HEK293 (cell line): ENCODE measurements around the gene TOM1L2.

Experiments
- BCL11A ChIP-seq: fragments of 450-650 bp; formaldehyde crosslinking; IDR thresholded peaks from 2 replicates; pipeline ENCODE4 v1.5.1; 2016; ENCODE audit warnings: low read depth, missing biosample characterization, missing genetic modification characterization
- EGR2 ChIP-seq: fragments of 450-650 bp; formaldehyde crosslinking; IDR thresholded peaks from 2 replicates; pipeline ENCODE4 v1.5.1; 2016; ENCODE audit warnings: low read depth, missing biosample characterization, missing genetic modification characterization
- ELK4 ChIP-seq: IDR thresholded peaks from 2 replicates; pipeline ENCODE4 v1.6.1; 2011; ENCODE audit warnings: mild to moderate bottlenecking, low read depth, low read length, borderline replicate concordance
- RBAK ChIP-seq: fragments of 450-650 bp; formaldehyde crosslinking; IDR thresholded peaks from 2 replicates; pipeline ENCODE4 v1.5.1; 2016; ENCODE audit warnings: missing biosample characterization, missing genetic modification characterization
- ZBTB10 ChIP-seq: fragments of 450-650 bp; formaldehyde crosslinking; IDR thresholded peaks from 2 replicates; pipeline ENCODE4 v1.5.1; 2016; ENCODE audit warnings: missing biosample characterization, missing genetic modification characterization
- ZBTB11 ChIP-seq: fragments of 450-650 bp; formaldehyde crosslinking; conservative IDR thresholded peaks from 2 replicates; pipeline ENCODE4 v1.5.1; 2016; ENCODE audit warnings: low read depth, missing biosample characterization, missing genetic modification characterization
- ZBTB17 ChIP-seq: fragments of 450-650 bp; formaldehyde crosslinking; IDR thresholded peaks from 2 replicates; pipeline ENCODE4 v1.5.1; 2016; ENCODE audit warnings: missing biosample characterization, missing genetic modification characterization
- ZBTB48 ChIP-seq: fragments of 450-650 bp; formaldehyde crosslinking; IDR thresholded peaks from 2 replicates; pipeline ENCODE4 v1.5.1; 2016; ENCODE audit warnings: missing biosample characterization, missing genetic modification characterization
- ZIC2 ChIP-seq: fragments of 450-650 bp; formaldehyde crosslinking; IDR thresholded peaks from 2 replicates; pipeline ENCODE4 v1.5.1; 2016; ENCODE audit warnings: missing biosample characterization, missing genetic modification characterization
- ZNF121 ChIP-seq: fragments of 450-650 bp; formaldehyde crosslinking; IDR thresholded peaks from 2 replicates; pipeline ENCODE4 v1.5.1; 2016; ENCODE audit warnings: missing biosample characterization, missing genetic modification characterization
- ZNF146 ChIP-seq: fragments of 450-650 bp; formaldehyde crosslinking; IDR thresholded peaks from 2 replicates; pipeline ENCODE4 v1.5.1; 2016; ENCODE audit warnings: missing biosample characterization, missing genetic modification characterization
- ZNF184 ChIP-seq: fragments of 450-650 bp; IDR thresholded peaks from 2 replicates; pipeline ENCODE4 v1.5.1; 2018; ENCODE audit warnings: missing biosample characterization, mild to moderate bottlenecking, missing genetic modification characterization
- ZNF23 ChIP-seq: fragments of 450-650 bp; formaldehyde crosslinking; IDR thresholded peaks from 2 replicates; pipeline ENCODE4 v1.5.1; 2016; ENCODE audit warnings: missing biosample characterization, missing genetic modification characterization, borderline replicate concordance
- ZNF24 ChIP-seq: fragments of 450-650 bp; formaldehyde crosslinking; IDR thresholded peaks from 2 replicates; pipeline ENCODE4 v1.5.1; 2016; ENCODE audit warnings: missing biosample characterization, missing genetic modification characterization
- ZNF280C ChIP-seq: fragments of 450-650 bp; formaldehyde crosslinking; IDR thresholded peaks from 2 replicates; pipeline ENCODE4 v1.5.1; 2016; ENCODE audit warnings: missing biosample characterization, missing genetic modification characterization
- ZNF362 ChIP-seq: fragments of 450-650 bp; formaldehyde crosslinking; IDR thresholded peaks from 2 replicates; pipeline ENCODE4 v1.5.1; 2016; ENCODE audit warnings: missing biosample characterization, missing genetic modification characterization
- ZNF391 ChIP-seq: fragments of 450-650 bp; formaldehyde crosslinking; IDR thresholded peaks from 2 replicates; pipeline ENCODE4 v1.5.1; 2016; ENCODE audit warnings: low read depth, missing biosample characterization, missing genetic modification characterization, borderline replicate concordance
- ZNF416 ChIP-seq: fragments of 450-650 bp; formaldehyde crosslinking; IDR thresholded peaks from 2 replicates; pipeline ENCODE4 v1.5.1; 2016; ENCODE audit warnings: missing biosample characterization, missing genetic modification characterization
- ZNF580 ChIP-seq: fragments of 450-650 bp; formaldehyde crosslinking; IDR thresholded peaks from 2 replicates; pipeline ENCODE4 v1.5.1; 2016; ENCODE audit warnings: missing biosample characterization, missing genetic modification characterization
- ZNF785 ChIP-seq: fragments of 450-650 bp; formaldehyde crosslinking; IDR thresholded peaks from 2 replicates; pipeline ENCODE4 v1.5.1; 2016; ENCODE audit warnings: missing biosample characterization, missing genetic modification characterization
- ZNF792 ChIP-seq: fragments of 450-650 bp; formaldehyde crosslinking; IDR thresholded peaks from 2 replicates; pipeline ENCODE4 v1.5.1; 2016; ENCODE audit warnings: missing biosample characterization, missing genetic modification characterization
- ZSCAN23 ChIP-seq: fragments of 450-650 bp; formaldehyde crosslinking; IDR thresholded peaks from 2 replicates; pipeline ENCODE4 v1.5.1; 2016; ENCODE audit warnings: missing biosample characterization, missing genetic modification characterization

TOM1L2 gene

GRCh38 chr17:17833658-17834357 is 138.4 kb downstream of the TOM1L2 start (continued):
- TF ChIP-seq ZBTB10 (tag by site-specific recombination) (no peak), ZSCAN23 (no peak), ZNF792 (tag by site-specific recombination) (no peak), ZNF785 (tag by site-specific recombination) (no peak), ZNF23 (tag by site-specific recombination) (no peak), ZNF362 (tag by site-specific recombination) (no peak), EGR2 (peak; percentile 53; the same call in 1 of the 2 replicates), ELK4 (no peak), ZNF146 (tag by site-specific recombination) (no peak), ZBTB11 (tag by site-specific recombination) (no peak), BCL11A (tag by site-specific recombination) (0 out of 2 replicates have a peak, but pooled peaks have one; percentile 29), ZBTB48 (tag by site-specific recombination) (no peak), ZNF416 (tag by site-specific recombination) (no peak), ZNF280C (no peak), ZBTB17 (tag by site-specific recombination) (peak; percentile 68; the same call in 1 of the 2 replicates), ZNF121 (tag by site-specific recombination) (peak; percentile 67; the same call in 1 of the 2 replicates), ZNF24 (tag by site-specific recombination) (no peak), RBAK (no peak), ZNF184 (no peak), ZIC2 (no peak), ZNF391 (tag by site-specific recombination) (no peak; the same call in 1 of the 2 replicates), ZNF580 (tag by site-specific recombination) (peak; percentile 48)
